OCI-LY3 (cell line): ENCODE measurements around the gene PPP1R9A.

Experiments used
- H2AFZ ChIP-seq: fragments of 200-600, 300-600 bp; shearing (Covaris generic); 2 replicates; pipeline ENCODE4 v1.6.0; 2014; ENCODE audit warnings: antibody characterized with exemption, low read depth, low read length
- H3K27ac ChIP-seq: fragments of 200-600, 300-600 bp; sonication (generic); 2 replicates; pipeline ENCODE4 v1.5.1; 2014; ENCODE audit warnings: mild to moderate bottlenecking, low read length, moderate library complexity, mixed read lengths
- H3K27me3 ChIP-seq: fragments of 200-600, 300-600 bp; sonication (generic); 2 replicates; pipeline ENCODE4 v1.6.1; 2014; ENCODE audit warnings: low read depth, low read length, mixed read lengths
- H3K36me3 ChIP-seq: fragments of 200-600, 300-600 bp; sonication (generic); replicated peaks from 2 replicates; pipeline ENCODE3; 2014; ENCODE audit warnings: low read depth, low read length, mixed read lengths
- H3K4me1 ChIP-seq: fragments of 300-600, 200-600 bp; sonication (generic); 2 replicates; pipeline ENCODE4 v1.6.1; 2014; ENCODE audit warnings: low read length, mixed read lengths
- H3K4me2 ChIP-seq: fragments of 200-600, 300-600 bp; sonication (generic); 2 replicates; pipeline ENCODE4 v1.6.1; 2014; ENCODE audit warnings: low read length, mixed read lengths
- H3K4me3 ChIP-seq: fragments of 300-600, 200-600 bp; sonication (generic); 2 replicates; pipeline ENCODE4 v1.5.1; 2014; ENCODE audit warnings: antibody characterized with exemption, mild to moderate bottlenecking, low read length, moderate library complexity
- H3K79me2 ChIP-seq: fragments of 300-600, 200-600 bp; shearing (Covaris generic); 2 replicates; pipeline ENCODE4 v1.6.1; 2014; ENCODE audit warnings: mild to moderate bottlenecking, low read length, mixed read lengths
- H3K9ac ChIP-seq: fragments of 300-600, 200-600 bp; shearing (Covaris generic); 2 replicates; pipeline ENCODE4 v1.6.0; 2014; ENCODE audit warnings: mild to moderate bottlenecking, low read length, moderate library complexity
- H3K9me3 ChIP-seq: fragments of 200-600, 300-600 bp; shearing (Covaris generic); 2 replicates; pipeline ENCODE4 v1.6.1; 2014; ENCODE audit warnings: low read length, mixed read lengths; ENCODE audit not compliant: insufficient read depth
- H4K20me1 ChIP-seq: fragments of 200-600, 300-600 bp; sonication (generic); 2 replicates; pipeline ENCODE4 v1.6.1; 2016; ENCODE audit warnings: low read length, mixed read lengths; ENCODE audit not compliant: insufficient read depth
- EZH2phosphoT487 ChIP-seq: fragments of 200-600 bp; shearing (Covaris generic); IDR thresholded peaks from 2 replicates; pipeline ENCODE4 v1.6.1; 2018; ENCODE audit warnings: antibody characterized with exemption, mixed run types, low read depth
- TF ChIP-seq, protein P1 (sequence below): fragments of 200-600, 300-600 bp; sonication (generic); IDR thresholded peaks from 2 replicates; pipeline ENCODE4 v1.5.1; 2014; ENCODE audit warnings: antibody characterized with exemption, low read length, low read depth

Gene PPP1R9A

DNA sequence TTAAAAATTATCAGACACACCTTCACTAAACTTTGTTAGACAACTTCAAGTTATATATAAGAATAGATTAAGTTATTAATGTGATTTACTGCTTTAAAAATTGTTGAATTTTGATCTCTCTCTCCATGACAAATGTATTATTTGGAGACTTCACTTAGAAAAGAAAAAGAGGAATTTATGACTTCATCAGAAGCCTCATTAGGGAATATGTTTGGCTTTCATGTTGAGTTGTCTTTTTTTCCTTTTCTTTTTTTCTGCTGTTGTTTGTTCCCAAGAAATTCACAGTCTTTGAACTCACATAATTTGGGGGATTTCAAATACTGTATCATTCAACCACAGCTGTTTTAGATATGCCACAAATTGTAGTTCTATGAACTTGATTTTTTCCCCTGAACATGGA lies 149.5 kb downstream of the PPP1R9A start:
- H3K27ac ChIP-seq: no peak overlapping the region

DNA sequence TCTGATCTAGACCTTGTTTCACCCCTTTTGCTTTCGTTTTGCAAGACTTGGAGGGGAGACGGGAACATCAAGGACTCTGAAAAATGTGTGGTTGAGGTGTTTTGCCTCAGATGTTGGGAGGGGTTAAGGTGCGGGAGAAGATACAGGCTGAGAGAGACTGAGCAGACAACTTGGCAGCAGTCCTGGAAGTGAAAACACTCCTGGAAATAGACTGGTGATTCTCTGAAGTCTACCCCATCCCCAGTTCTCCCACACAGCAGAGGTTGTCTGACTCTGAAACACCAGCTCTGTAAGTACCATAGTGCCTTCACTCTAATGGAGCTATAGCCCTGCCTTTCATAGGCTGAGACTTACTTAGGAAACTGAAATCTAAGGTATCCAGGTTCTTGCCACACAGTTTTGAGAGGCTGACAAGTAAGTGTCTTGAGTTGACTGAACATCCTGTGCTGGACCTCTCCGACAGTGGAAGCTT lies 152.5 kb downstream of the PPP1R9A start:
- no peaks in the 10 kb centered on the region for H3K79me2 ChIP-seq
- H3K27me3 ChIP-seq: no peaks in the 10 kb centered on the region; the same call in 1 of the 2 replicates
- H2AFZ ChIP-seq: 0 out of 2 replicates have a peak overlapping the region, but pooled peaks have one; percentile 44
- peaks cover 6% of the 10 kb centered on the region for H3K4me1 ChIP-seq
- no peaks in the 10 kb centered on the region for H3K36me3 ChIP-seq
- no peak overlapping the region for H3K4me3 ChIP-seq
- H3K27ac ChIP-seq: no peak overlapping the region
- no peaks in the 10 kb centered on the region for H3K9me3 ChIP-seq
- H4K20me1 ChIP-seq: no peaks in the 10 kb centered on the region
- H3K4me2 ChIP-seq: 0 out of 2 replicates have a peak overlapping the region, but pooled peaks have one; percentile 16
- no peak overlapping the region for H3K9ac ChIP-seq
- TF ChIP-seq, protein P1, sequence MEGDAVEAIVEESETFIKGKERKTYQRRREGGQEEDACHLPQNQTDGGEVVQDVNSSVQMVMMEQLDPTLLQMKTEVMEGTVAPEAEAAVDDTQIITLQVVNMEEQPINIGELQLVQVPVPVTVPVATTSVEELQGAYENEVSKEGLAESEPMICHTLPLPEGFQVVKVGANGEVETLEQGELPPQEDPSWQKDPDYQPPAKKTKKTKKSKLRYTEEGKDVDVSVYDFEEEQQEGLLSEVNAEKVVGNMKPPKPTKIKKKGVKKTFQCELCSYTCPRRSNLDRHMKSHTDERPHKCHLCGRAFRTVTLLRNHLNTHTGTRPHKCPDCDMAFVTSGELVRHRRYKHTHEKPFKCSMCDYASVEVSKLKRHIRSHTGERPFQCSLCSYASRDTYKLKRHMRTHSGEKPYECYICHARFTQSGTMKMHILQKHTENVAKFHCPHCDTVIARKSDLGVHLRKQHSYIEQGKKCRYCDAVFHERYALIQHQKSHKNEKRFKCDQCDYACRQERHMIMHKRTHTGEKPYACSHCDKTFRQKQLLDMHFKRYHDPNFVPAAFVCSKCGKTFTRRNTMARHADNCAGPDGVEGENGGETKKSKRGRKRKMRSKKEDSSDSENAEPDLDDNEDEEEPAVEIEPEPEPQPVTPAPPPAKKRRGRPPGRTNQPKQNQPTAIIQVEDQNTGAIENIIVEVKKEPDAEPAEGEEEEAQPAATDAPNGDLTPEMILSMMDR: no peak
- TF ChIP-seq EZH2phosphoT487: no peak

More for the DNA sequence above, 149.5 kb downstream of the PPP1R9A start:
- Histone ChIP-seq H3K4me3 (no peak overlapping the region), H2AFZ (no peak overlapping the region), H3K9me3 (no peaks in the 10 kb centered on the region), H3K9ac (no peak overlapping the region), H3K36me3 (no peaks in the 10 kb centered on the region), H4K20me1 (no peaks in the 10 kb centered on the region), H3K4me2 (no peak overlapping the region), H3K27me3 (no peaks in the 10 kb centered on the region; the same call in 1 of the 2 replicates), H3K79me2 (no peaks in the 10 kb centered on the region), H3K4me1 (no peaks in the 10 kb centered on the region)
- no peak for TF ChIP-seq EZH2phosphoT487
- TF ChIP-seq, protein P1: no peak

DNA sequence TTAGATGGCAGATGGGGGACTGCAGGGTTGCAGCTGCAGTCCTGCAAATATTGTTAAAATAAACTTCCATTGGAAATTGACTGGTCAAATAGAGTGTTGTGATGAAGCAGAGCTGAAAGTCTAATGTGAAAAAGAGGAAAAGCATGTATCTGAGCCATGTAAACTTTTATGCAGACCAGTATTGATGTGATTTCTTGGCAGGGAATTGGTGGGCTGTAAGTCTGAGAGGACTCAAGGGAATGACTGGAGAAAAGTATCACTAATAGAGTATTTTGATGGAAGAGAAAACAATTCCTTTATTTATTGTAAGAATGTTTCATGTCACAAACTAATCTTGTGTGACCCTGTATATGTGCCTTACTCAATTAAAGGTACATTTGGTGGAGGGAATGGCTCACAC lies 155.5 kb downstream of the PPP1R9A start:
- Histone ChIP-seq H3K27me3 (no peaks in the 10 kb centered on the region), H3K79me2 (no peaks in the 10 kb centered on the region), H3K9me3 (peaks cover 4% of the 10 kb centered on the region; the same call in 1 of the 2 replicates), H4K20me1 (no peaks in the 10 kb centered on the region), H3K4me3 (no peak overlapping the region), H3K36me3 (no peaks in the 10 kb centered on the region), H2AFZ (no peak overlapping the region), H3K9ac (no peak overlapping the region), H3K4me2 (no peak overlapping the region), H3K27ac (no peak overlapping the region), H3K4me1 (peaks cover 6% of the 10 kb centered on the region)
- no peak for TF ChIP-seq EZH2phosphoT487
- TF ChIP-seq, protein P1: no peak

DNA sequence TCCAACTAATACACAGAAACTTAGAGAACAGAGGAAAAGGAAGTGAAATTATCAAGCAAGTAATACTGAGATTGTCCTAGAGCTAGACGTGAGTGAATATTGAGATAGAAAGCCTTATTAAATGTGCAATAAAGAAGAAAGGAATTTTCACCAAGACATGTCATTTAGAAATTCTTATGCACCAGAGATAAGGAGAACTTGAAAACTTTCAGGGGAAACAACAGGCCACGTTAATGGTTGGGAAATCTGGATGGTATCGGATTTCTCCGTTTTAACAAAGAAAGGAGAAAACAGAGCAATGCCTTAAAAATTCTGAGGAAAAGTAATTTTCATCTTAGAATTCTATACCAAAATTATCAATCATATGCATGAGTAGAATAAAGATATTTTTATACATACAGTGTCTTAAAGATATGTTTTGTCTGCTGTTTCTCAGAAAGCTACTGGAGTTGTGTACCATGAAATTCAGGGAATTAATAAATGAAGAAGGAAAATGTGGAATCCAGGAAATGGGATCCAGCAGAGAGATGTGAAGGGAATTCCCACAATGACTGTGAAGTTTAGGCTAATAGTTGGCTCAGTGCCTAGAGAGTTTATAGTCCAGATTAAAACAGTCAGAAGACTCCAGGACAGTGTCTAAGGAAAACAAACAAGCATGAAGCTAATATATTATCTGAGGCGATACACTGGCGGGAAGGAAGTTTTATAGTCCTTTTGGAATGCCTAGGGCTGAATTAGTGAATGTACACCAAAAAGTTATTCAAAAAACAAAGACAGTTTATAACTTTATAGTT lies 159.5 kb downstream of the PPP1R9A start:
- Histone ChIP-seq H3K9me3 (peaks cover 4% of the 10 kb centered on the region; the same call in 1 of the 2 replicates), H3K4me2 (no peak overlapping the region), H3K27me3 (no peaks in the 10 kb centered on the region), H2AFZ (no peak overlapping the region), H3K27ac (no peak overlapping the region), H3K4me1 (peaks cover 6% of the 10 kb centered on the region), H3K79me2 (no peaks in the 10 kb centered on the region), H3K36me3 (no peaks in the 10 kb centered on the region), H3K4me3 (no peak overlapping the region), H4K20me1 (no peaks in the 10 kb centered on the region), H3K9ac (no peak overlapping the region)
- TF ChIP-seq EZH2phosphoT487: no peak
- TF ChIP-seq, protein P1: no peak
